Measurements from ENCODE around the gene WDR7. TPM values are rescaled to one million over a fixed set of nuclear protein-coding genes. Genes with fewer than 3 reads are reported as not detected.

Gene WDR7
- total RNA-seq, 1 experiment from 2014 or later, result 11.5 TPM

DNA sequence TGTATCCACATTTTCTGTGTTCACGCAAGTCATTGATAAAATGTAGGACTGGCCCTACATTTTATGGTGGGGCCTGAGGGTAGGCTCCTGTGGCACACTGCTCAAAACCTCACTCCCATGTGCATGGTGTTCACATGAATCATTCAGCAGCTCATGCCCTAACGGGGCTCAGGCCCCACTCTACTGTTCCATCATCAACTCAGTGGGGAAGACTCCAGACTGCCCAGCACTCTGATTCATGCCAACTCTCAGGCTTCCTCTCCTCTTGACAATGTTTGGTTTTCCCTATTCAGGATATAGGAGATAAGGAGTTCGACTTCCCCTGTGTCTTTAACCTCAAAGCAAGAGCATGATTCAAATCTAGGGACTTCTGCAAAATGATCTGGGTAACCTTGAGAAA lies 403.7 kb downstream of the WDR7 start:
- ATAC-seq, result no peak
- no peaks in the 10 kb centered on the region for H3K79me2 ChIP-seq (ENCODE audit: insufficient read depth, low read length)
- peaks cover 23% of the 10 kb centered on the region for H3K27me3 ChIP-seq (ENCODE audit: insufficient read depth, low read length)
- no peak overlapping the region for H2AFZ ChIP-seq (ENCODE audit: low read depth, low read length, poor library complexity, severe bottlenecking)
- no peak overlapping the region for H3K9ac ChIP-seq (ENCODE audit: low read length)
- no peak overlapping the region for H3K27ac ChIP-seq (ENCODE audit: low read depth, low read length)
- no peaks in the 10 kb centered on the region for H3K9me3 ChIP-seq (ENCODE audit: control insufficient read depth in 1 of 2, insufficient read depth in 1 of 2, low read depth in 1 of 2, low read length in 2 of 2)
- ChIA-PET CTCF (no interaction called here), POLR2A (no interaction called here), RAD21 (ENCODE audit: low non-redundant PET in 1 of 2, low total read pairs in 2 of 2, uncharacterized antibody in 2 of 2, unreplicated experiment in 2 of 2) (no interaction called here)
- BruUV-seq (replicated peaks), result no TSS peak
- TF ChIP-seq CEBPB (IDR thresholded peaks at IDR 0.05; ENCODE audit: low read depth), result no peak
- TF ChIP-seq SRF (IDR thresholded peaks at IDR 0.05; ENCODE audit: low read depth), result no peak
- TF ChIP-seq, protein P1, sequence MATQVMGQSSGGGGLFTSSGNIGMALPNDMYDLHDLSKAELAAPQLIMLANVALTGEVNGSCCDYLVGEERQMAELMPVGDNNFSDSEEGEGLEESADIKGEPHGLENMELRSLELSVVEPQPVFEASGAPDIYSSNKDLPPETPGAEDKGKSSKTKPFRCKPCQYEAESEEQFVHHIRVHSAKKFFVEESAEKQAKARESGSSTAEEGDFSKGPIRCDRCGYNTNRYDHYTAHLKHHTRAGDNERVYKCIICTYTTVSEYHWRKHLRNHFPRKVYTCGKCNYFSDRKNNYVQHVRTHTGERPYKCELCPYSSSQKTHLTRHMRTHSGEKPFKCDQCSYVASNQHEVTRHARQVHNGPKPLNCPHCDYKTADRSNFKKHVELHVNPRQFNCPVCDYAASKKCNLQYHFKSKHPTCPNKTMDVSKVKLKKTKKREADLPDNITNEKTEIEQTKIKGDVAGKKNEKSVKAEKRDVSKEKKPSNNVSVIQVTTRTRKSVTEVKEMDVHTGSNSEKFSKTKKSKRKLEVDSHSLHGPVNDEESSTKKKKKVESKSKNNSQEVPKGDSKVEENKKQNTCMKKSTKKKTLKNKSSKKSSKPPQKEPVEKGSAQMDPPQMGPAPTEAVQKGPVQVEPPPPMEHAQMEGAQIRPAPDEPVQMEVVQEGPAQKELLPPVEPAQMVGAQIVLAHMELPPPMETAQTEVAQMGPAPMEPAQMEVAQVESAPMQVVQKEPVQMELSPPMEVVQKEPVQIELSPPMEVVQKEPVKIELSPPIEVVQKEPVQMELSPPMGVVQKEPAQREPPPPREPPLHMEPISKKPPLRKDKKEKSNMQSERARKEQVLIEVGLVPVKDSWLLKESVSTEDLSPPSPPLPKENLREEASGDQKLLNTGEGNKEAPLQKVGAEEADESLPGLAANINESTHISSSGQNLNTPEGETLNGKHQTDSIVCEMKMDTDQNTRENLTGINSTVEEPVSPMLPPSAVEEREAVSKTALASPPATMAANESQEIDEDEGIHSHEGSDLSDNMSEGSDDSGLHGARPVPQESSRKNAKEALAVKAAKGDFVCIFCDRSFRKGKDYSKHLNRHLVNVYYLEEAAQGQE (IDR thresholded peaks at IDR 0.05; ENCODE audit: low read depth), result no peak
- no peak for TF ChIP-seq EZH2 (IDR thresholded peaks at IDR 0.05)
- no peak for TF ChIP-seq POLR2AphosphoS5 (IDR thresholded peaks at IDR 0.05; ENCODE audit: low read depth, low read length)
- no peak for TF ChIP-seq SP1 (IDR thresholded peaks at IDR 0.05; ENCODE audit: low read depth)
- no peak for TF ChIP-seq JUND (IDR thresholded peaks at IDR 0.05)
- TF ChIP-seq ZFX (IDR thresholded peaks at IDR 0.05), result no peak
- no peak for TF ChIP-seq SIN3A (IDR thresholded peaks at IDR 0.05; ENCODE audit: low read depth)
- TF ChIP-seq, protein P2, sequence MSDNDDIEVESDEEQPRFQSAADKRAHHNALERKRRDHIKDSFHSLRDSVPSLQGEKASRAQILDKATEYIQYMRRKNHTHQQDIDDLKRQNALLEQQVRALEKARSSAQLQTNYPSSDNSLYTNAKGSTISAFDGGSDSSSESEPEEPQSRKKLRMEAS (IDR thresholded peaks at IDR 0.05), result no peak
- TF ChIP-seq ELF1 (IDR thresholded peaks at IDR 0.05; ENCODE audit: borderline replicate concordance, low read depth), result no peak
- TF ChIP-seq, protein P3, sequence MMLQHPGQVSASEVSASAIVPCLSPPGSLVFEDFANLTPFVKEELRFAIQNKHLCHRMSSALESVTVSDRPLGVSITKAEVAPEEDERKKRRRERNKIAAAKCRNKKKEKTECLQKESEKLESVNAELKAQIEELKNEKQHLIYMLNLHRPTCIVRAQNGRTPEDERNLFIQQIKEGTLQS (IDR thresholded peaks at IDR 0.05), result no peak
- TF ChIP-seq EZH2phosphoT487 (IDR thresholded peaks at IDR 0.05; ENCODE audit: borderline replicate concordance), result no peak
- TF ChIP-seq, protein P4, sequence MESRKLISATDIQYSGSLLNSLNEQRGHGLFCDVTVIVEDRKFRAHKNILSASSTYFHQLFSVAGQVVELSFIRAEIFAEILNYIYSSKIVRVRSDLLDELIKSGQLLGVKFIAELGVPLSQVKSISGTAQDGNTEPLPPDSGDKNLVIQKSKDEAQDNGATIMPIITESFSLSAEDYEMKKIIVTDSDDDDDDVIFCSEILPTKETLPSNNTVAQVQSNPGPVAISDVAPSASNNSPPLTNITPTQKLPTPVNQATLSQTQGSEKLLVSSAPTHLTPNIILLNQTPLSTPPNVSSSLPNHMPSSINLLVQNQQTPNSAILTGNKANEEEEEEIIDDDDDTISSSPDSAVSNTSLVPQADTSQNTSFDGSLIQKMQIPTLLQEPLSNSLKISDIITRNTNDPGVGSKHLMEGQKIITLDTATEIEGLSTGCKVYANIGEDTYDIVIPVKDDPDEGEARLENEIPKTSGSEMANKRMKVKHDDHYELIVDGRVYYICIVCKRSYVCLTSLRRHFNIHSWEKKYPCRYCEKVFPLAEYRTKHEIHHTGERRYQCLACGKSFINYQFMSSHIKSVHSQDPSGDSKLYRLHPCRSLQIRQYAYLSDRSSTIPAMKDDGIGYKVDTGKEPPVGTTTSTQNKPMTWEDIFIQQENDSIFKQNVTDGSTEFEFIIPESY (IDR thresholded peaks at IDR 0.05; ENCODE audit: extremely low read depth, insufficient replicate concordance, low read length), result no peak
- no peaks in the 10 kb centered on the region for H3K4me1 ChIP-seq (ENCODE audit: control insufficient read depth in 1 of 2, insufficient read depth in 2 of 2, low read length in 2 of 2)
- no peaks in the 10 kb centered on the region for H3K9me2 ChIP-seq (ENCODE audit: insufficient read depth)
- H4K20me1 ChIP-seq (ENCODE audit: insufficient read depth), result no peaks in the 10 kb centered on the region
- H3K4me2 ChIP-seq (ENCODE audit: low read length), result no peak overlapping the region
- no peak overlapping the region for H3K4me3 ChIP-seq (replicated peaks in 1 of 2; ENCODE audit: low read depth in 1 of 2, low read length in 2 of 2)
- intact Hi-C loops (cut with micrococcal nuclease), result no loop called here
- no peaks in the 10 kb centered on the region for H3K36me3 ChIP-seq (ENCODE audit: control insufficient read depth in 1 of 2, insufficient read depth in 2 of 2, low read length in 2 of 2)
- DNase-seq (ENCODE audit: low read depth, low spot score), result no peak
